ENCODE data around the gene AFF1.

DNA sequence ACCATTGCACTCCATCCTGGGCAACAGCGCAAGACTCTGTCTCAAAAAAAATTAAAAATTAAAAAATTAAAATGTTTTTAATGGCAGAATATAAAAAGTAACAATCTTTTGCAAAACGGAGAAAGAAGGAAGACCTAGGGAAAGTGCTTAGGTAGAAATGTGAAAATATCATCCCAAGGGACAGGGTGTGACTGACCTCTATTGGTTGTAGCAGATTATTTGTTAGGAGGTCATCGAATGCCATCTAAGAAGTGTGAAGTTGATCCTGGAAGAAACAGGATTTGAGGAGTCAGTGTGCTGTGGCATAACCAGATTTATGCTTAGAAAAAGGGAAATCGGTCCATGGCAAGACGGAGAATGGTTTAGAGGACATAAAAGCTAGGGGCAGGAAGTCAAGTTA is 24.4 kb upstream of the AFF1 start:
- TF ChIP-seq, protein P1, sequence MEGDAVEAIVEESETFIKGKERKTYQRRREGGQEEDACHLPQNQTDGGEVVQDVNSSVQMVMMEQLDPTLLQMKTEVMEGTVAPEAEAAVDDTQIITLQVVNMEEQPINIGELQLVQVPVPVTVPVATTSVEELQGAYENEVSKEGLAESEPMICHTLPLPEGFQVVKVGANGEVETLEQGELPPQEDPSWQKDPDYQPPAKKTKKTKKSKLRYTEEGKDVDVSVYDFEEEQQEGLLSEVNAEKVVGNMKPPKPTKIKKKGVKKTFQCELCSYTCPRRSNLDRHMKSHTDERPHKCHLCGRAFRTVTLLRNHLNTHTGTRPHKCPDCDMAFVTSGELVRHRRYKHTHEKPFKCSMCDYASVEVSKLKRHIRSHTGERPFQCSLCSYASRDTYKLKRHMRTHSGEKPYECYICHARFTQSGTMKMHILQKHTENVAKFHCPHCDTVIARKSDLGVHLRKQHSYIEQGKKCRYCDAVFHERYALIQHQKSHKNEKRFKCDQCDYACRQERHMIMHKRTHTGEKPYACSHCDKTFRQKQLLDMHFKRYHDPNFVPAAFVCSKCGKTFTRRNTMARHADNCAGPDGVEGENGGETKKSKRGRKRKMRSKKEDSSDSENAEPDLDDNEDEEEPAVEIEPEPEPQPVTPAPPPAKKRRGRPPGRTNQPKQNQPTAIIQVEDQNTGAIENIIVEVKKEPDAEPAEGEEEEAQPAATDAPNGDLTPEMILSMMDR (conservative IDR thresholded peaks at IDR 0.05): no peak
- no peak for TF ChIP-seq EZH2 (IDR thresholded peaks at IDR 0.05; ENCODE audit: low read depth)
